Jurkat, Clone E6-1 (cell line): ENCODE data around the gene VMAC.

Source experiments
- DNase-seq: peaks from one replicate; pipeline ENCODE4 v3.0.0-alpha.2; 2011; ENCODE audit warnings: low read depth, low spot score
- H3K4me3 ChIP-seq: 2 replicates; pipeline ENCODE4 v1.5.1; 2011; ENCODE audit warnings: mild to moderate bottlenecking, low read length, control low read depth, moderate library complexity

Gene VMAC

DNA sequence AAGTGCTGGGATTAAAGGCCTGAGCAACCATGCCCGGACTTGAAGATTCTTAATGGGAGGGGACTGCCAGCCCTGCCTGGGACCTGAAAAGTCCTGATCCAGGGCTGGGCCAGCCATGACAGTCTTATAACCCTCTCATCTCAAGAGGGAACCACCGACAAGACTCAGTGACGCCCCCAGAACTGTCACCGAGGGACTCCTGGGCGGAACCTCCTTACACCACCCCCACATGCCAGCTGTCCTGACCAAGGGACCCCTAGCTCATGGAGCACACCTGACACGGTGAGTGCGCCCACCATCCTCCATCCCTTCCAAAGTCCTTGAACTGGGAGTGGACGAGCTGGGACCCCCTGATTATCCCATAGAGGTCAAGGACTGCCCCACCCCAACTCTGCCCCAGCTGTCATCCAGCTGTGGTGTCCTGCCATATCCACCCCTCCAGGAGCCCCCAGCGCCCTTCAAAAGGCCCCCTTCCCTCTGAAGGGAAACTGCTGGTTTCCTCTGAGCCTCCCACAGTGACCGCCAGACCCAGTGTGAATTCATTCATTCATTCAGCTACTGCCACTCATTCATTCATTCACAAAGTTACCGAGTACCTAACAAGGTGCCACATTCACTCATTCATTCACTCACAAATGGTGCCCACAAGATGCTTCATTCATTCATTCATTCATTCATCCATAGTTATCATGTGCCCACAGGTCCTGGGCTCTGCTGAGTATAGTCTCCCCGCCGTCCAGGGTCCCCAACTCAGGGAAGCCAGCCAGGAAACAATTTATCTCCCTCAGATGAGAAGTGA lies 4.7 kb upstream of the VMAC start:
- DNase-seq, result no peak
- H3K4me3 ChIP-seq, result no peak overlapping the region

DNA sequence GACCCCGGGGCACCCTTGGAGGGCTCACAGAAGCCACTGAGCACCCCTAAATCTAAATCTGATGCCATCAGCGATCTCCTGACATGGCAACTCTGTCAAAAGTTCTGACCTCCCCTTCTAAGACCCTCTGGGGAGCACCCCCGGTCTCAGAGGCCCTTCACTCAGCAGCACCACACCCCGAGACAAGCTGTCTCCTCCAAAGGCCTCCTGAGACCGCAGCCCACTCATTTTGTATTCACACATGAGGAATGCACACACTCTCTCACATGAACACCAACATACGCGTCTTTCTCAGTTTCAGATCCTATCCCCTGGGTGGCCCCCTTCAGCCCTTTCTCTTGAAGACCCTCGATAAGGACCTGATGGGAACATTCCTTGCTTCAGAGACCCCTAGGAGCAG lies 3.7 kb upstream of the VMAC start:
- DNase-seq, result no peak
- no peak overlapping the region for H3K4me3 ChIP-seq

DNA sequence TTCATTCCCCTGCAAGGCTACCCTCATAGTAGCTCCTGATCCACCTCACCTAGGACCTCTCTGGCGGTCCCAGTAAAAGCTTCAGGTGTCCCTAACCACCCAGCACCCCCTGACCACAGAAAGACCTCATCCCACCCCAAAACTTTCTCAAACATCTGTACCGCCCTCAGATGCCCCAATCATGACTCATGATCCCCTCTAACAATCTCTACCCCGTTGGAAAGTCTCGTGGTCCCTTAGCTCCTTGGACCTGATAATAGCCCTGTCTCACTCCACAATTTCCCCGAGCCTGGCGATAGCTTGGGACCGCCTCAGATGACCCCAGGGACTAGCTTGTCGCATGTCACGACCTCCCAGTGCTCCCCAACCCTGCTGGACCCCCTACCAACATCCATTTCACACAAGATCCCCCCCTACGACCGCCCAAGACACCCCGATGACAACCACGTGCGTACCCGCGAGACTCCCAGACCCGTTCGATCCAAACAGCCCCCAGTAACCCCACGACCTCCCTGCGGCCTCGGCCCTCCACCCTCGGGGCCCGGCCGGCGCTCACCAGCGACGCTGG lies 1.5 kb upstream of the VMAC start:
- peak overlapping the region; percentile 99 for H3K4me3 ChIP-seq
- DNase-seq, result no peak

DNA sequence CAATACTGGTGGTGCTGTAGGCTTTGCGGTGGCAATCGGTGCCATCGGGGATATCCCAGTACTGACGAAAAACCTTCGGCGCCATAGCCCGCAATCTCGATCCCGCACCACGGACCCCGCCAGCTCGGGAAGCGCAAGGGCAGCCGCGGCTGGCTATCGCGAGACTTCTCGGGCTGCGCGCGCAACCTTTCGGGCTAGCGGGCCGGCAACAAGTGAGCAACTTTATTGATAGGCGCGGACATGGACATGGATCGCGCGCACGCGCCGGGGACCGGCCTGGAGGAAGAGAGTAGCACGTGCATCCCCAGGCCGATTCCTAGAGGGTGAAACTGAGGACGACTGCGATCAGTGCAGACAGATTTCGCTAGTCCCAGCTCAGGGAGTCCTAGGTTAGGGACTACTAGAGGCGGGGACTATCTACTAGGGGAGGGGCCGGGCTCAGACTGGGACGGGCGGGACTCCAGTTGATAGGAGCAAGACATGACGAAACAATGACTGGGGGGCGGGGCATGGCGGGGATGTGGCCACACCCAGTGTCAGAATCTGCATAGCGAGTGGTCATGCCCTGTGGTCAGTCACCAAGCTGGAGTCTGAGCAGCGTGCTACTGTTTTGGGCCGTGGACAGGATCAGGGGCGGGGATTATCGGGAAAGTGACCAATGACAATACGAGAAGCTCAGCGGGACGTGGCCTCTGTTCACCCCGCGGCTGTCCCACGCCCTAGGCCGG lies 884 bp upstream of the VMAC start, which contains the start of gene NDUFA11:
TSS of gene NDUFA11 (minus strand) at position 167 of the 728 bp plus-strand sequence. CDS start at position 85, 82 bp downstream.
- DNase-seq, result peak; percentile 89
- H3K4me3 ChIP-seq, result peak within 1 kb of the TSS; percentile 99

DNA sequence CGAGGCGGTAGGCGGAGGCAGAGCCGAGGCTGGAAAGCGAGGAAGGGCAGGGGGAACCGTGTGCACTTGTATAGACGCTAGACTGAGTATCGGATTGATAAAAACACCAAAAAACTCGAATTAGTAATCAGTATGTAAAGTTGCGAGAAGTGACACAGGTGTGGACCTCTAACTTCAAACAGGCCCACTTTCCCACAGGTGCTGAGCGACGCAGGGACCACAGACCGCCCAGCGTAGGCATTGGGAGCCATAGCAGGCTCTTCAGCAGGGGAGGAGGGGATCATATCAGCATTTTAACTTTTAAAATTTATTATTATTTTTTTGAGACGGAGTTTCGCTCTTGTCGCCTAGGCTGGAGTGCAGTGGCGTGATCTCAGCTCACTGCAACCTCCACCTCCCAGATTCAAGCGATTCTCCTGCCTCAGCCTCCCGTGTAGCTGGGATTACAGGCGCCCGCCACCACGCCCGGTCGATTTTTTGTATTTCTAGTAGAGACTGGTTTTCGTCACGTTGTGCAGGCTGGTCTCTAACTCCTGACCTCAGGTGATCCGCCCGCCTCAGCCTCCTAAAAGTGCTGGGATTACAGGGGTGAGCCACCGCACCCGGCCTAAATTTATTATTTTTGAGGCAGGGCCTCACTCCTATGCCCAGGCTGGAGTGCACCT lies 574 bp downstream of the VMAC start:
- no peak for DNase-seq
- H3K4me3 ChIP-seq, result peak overlapping the region; percentile 82

DNA sequence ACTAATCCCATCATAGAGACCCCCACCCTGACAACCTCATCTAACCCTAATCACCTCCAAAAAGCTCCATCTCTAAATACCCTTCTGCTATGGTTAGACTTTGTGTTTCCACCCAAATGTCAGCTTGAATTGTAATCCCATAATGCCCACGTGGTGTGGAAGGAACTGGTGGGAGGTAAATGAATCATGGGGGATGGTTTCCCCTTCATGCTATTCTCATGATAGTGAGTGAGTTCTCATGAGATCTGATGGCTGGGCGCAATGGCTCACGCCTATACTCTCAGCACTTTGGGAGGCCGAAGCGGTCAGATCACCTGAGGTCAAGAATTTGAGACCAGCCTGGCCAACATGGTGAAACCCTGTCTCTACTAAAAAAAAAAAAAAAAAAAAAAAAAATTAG lies 2.6 kb downstream of the VMAC start:
- H3K4me3 ChIP-seq, result no peak overlapping the region

DNA sequence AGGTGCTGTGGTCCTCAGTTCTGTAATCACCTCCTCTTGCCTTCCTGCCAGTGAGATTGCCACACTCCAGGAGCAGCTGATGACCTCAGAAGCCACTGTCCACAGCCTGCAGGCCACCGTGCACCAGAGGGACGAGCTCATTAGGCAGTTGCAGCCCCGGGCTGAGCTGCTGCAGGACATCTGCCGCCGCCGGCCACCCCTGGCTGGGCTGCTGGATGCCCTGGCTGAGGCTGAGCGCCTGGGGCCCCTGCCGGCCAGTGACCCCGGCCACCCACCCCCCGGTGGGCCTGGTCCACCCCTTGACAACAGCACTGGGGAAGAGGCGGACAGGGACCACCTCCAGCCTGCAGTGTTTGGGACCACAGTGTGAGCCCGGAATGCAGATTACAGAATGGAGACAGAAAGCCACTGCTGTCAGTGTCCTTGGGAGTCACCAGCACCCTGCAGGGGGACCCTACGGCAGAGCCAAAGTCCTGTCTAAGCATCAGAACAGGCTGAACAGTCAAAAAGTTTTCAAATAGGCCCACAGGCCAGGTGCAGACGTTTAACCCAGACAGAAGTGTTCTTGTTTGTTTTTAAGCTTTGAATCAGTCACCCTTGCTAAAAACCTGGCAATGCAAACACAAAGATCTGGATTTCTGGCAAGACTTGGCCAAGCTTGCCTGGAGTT lies 4.2 kb downstream of the VMAC start:
- H3K4me3 ChIP-seq, result no peak overlapping the region
- DNase-seq, result no peak

More for the DNA sequence above, 2.6 kb downstream of the VMAC start:
- DNase-seq, result no peak

DNA sequence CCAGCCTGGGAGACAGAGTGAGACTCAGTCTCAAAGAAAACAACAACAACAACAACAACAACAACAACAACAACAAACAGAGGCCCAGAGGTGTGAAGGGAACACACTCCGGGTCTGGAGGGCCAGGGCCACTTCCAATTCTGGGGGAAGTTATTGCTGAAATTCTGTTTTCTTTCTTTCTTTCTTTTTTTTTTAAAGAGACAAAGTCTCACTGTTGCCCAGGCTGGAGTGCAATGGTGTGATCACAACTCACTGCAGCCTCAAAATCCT lies 5.9 kb downstream of the VMAC start:
- no peak for DNase-seq

DNA sequence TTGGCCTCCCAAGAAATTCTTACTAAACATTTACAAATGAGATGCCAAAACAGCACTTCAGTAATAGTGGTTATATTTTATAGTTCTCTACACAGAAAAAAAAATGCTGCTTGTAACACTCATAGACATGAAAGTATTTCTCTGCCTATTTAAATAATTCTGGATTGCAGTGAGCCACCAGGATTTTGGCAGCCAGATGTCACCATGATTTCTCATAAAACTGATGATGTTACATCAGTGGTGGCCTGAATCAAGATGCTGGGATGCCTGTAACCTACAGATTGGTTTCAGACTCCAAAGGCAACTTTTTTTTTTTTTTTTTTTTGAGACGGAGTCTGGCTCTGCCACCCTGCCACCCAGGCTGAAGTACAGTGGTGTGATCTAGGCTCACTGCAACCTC lies 6.7 kb downstream of the VMAC start:
- no peak for DNase-seq
- H3K4me3 ChIP-seq, result no peak overlapping the region

More for the DNA sequence above, 5.9 kb downstream of the VMAC start:
- H3K4me3 ChIP-seq, result no peak overlapping the region

DNA sequence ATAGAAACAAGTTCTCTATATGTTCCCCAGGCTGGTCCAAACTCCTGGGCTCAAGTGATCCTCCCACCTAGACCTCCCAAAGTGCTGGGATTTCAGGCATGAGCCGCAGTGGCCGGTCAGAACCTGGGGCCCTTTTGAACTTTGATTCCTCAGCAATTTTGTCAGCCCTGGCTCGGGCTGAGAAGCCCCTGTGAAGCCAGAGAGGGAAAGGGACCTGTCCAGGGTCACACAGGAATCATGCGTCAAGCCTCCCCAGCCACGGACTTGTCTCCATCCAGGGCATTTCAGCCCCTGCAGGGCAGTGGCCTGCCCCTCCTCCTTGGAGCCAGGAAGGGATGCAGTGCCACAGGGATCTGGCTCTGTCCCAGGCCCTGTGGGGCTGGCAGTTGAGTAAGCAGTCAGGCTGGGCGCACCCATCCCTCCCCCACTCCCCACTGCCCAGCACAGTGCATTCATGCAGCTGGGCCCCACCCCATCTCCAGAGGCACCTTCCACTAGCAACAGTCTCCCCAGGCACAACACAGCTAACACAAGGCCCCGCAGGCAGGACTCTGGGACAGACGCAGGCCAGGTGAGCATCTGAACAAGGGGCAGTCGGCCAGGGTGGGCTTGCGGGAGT lies 9.2 kb downstream of the VMAC start, which contains the start of gene CAPS:
TSS of gene CAPS (plus strand) at position 516 of the 619 bp plus-strand sequence. CDS start 153 bp downstream, outside the sequence.
- DNase-seq, result no peak
- no peak within 1 kb of the TSS for H3K4me3 ChIP-seq

DNA sequence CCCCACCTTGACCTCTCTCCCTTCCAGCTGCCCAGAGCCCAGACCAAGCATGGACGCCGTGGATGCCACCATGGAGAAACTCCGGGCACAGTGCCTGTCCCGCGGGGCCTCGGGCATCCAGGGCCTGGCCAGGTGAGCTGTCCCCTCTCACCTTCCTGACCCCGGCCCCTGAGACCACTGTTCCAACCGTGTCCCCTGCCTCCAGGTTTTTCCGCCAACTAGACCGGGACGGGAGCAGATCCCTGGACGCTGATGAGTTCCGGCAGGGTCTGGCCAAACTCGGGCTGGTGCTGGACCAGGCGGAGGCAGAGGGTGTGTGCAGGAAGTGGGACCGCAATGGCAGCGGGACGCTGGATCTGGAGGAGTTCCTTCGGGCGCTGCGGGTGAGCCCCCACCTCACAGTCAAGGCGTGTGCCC lies 9.7 kb downstream of the VMAC start:
- DNase-seq, result no peak
- H3K4me3 ChIP-seq, result no peak overlapping the region

DNA sequence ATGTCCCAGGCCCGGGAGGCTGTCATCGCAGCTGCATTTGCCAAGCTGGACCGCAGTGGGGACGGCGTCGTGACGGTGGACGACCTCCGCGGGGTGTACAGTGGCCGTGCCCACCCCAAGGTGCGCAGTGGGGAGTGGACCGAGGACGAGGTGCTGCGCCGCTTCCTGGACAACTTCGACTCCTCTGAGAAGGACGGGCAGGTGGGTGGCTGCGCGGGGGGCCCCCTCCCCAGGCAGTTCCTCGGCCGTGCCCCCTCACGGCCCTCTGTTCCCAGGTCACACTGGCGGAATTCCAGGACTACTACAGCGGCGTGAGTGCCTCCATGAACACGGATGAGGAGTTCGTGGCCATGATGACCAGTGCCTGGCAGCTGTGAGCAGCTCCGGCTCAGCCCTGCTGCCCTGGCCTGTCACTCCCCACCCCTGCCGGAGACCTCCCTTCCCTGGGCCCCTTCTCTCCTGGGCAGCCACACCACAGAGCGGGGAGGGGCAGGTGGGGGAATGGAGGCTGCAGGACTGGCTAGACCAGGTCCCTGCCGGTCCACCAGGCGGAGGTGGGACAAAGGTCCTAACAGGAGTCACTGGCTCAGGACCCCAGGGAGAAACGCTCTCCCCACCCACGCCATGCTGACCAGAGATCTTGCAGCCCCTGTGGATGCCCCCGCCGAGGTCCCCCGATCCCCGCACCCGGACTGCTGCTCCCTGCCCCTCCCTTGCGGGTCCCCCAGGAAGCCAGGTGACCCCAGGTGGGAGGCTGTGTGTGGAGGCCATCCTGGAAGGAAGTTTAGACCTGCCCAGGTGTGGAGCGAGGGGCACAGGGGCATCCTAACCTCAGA lies 10.5 kb downstream of the VMAC start:
- no peak overlapping the region for H3K4me3 ChIP-seq
- no peak for DNase-seq

DNA sequence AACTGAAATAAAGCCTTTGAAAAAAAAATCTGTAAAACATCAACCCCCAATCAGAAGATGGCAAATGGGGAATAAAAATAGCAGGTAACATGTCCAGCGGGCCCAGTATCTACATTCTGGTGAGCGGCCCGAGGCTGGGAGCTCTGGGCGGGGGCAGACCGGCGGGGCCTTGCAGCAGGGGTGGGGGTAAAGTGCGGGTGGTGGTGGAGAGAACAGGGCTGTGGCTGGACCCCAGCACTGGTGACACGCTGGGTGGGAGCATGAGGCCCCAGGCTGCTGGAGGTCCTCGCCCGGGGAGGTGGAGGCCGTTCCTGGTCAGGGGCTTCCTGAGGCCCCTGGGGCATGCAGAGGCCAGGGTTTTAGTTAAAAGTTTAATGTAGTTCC lies 11.1 kb downstream of the VMAC start:
- DNase-seq, result no peak
- H3K4me3 ChIP-seq, result no peak overlapping the region

DNA sequence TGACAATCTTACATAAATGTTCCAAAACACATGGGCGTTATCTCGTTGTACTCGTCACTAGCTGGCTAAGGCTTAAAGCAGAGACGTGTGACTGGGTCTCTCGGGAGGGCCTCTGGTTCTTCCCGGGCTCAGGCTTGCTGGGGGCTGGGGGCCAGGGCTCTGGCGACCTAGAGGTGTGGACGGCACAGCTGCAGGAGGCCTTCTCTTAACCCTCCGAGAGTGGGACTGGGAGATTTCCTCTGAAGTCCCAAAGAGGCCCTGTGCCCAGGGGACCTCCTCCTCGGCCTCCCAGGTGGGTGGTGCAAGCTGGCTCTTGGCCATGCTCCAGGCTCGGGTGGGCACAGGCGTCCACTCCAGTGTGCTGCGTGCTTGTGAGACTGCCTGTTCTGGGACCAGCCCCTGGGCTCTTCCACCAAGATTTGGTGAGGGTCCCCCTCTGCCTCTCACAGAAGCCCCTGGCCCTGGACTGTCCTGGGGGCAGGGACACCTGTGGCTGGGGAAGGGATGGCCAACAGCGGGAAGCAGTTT lies 11.6 kb downstream of the VMAC start:
- H3K4me3 ChIP-seq, result no peak overlapping the region
- DNase-seq, result no peak

DNA sequence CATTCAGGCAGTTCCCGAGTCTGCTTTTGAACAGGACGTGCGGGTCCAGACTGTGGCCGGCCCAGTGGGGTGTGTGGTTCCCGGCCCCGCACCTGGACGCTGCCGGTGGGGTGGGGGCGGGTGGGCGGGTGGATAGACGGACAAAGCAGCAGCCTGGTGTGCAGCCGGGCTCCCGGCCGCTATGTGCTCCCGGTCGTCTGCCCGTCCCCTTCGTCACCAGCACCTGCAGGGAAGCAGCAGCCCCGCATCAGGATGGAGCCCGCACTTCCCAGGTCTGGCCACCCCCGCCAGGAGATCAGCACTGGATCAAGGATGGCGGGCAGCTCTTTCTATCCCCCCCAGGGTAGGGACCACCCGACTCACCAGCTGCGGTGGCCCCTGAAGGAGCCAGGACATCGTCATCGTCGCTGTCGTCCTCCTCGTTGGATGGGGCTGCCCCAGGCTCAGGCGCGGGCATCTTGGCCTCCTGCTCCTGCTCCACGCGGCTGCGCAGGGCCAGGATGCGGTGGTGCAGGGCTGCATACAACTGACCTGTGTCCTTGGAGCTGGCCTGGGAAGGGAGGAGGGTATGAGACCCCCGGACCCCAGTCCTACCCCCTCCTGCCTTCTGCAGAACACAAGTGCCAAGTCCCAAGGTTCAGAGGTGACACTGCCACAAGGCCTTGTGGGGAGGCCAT lies 12.9 kb downstream of the VMAC start:
- no peak for DNase-seq
- no peak overlapping the region for H3K4me3 ChIP-seq

DNA sequence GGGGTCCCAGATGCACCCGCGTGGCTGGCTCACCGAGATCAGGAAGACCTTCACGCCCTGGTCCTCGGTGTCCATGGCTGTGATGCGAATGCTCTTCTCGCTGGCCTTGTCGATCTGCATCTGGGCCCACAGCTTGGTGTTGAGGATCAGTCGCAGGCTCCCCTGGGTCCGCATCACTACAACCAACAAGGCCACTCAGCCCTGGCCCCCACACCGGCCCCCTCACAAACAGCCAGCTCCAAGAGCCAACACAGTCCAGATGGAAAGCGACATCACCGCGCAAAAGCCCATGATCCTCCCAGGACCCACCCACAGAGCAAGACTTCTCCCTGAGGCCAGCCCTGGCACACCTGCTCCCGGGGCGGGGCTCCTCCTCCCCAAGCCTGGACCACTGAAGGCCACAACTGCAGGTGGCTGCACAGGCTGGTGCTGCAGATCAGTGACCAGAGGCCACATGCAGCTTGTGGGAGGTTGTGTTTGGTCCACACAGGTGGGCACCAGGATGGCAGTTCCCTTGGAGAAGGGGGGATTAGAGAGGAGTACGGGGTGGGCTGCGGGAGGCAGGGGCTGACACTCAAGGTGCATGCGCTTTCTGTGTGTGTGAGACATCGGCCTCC lies 13.9 kb downstream of the VMAC start:
- no peak for DNase-seq
- no peak overlapping the region for H3K4me3 ChIP-seq
